SKM-1 (cell line): ENCODE results near the gene ZG16B.
A peak's percentile ranks its signal among the peaks of the same experiment; 100 is the strongest.

Source experiments
- DNase-seq: peaks from one replicate; lab custom pipeline; 2025; ENCODE audit not compliant: unreplicated experiment; lab: John Stamatoyannopoulos, UW

ZG16B gene

DNA sequence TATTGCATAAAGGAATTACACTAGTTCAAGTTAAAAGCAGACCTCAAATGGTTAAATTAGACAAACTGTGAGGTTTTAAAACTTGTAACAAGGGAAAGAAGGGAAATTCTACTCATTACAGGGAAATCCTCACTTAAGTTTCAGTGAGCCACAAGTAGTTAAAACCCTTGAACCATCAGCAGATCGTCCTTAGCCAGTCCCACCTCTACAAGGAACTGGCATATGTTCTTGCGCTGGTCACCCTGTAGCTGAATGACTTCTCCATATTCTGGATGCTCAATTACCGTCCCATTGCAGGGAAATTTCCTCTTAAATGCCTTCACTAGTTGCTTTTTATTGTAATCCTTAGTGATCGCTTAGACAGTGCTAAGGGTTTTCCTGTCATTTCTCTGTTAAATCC lies 7.6 kb upstream of the ZG16B start:
- no peak for DNase-seq

DNA sequence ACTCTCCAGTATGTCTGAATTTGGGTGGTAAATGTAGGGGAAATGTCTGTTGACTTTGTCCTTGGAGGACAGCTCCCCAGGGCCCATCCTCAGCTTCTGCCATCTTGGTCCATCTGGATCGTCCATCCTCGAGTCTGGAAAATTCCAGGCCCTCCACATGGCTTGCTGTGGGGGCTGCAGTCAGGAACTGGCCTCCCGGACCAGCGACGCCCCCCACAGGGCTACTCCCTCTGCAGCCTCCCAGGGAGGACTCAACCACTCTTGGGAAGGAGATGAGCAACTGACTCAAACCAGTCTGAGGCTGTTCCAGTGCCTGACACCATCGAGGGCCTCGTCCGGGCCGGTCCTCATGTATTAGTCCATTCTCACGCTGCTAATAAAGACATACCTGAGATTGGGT lies 5.5 kb upstream of the ZG16B start:
- no peak for DNase-seq

DNA sequence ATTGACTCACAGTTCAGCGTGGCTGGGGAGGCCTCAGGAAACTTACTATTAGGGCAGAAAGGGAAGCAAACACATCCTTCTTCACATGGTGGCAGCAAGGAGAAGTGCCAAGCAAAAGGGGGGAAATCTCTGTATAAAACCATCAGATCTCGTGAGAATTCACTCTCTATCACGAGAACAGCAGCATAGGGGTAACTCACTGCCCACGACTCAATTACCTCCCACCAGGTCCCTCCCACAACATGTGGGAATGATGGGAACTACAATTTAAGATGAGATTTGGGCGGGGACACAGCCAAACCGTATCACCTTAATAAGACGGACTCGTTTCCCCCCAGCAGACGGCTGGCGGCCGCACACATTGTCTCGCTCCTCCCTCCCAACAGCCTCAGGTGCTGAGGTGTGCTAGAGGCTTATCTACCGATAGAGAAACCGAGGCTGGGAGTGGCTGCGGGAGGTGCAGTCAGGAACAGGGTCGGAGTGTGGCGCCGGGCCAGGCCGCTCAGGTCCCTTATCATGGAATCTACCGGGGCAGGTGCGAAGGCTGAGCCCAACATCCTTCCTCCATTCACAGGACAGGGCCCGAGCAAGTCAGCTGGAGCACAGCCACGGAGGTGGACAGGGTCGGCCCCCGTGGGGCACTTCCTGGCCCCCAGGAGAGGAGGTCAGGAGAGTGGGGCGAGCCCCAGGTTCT lies 4.9 kb upstream of the ZG16B start:
- no peak for DNase-seq

DNA sequence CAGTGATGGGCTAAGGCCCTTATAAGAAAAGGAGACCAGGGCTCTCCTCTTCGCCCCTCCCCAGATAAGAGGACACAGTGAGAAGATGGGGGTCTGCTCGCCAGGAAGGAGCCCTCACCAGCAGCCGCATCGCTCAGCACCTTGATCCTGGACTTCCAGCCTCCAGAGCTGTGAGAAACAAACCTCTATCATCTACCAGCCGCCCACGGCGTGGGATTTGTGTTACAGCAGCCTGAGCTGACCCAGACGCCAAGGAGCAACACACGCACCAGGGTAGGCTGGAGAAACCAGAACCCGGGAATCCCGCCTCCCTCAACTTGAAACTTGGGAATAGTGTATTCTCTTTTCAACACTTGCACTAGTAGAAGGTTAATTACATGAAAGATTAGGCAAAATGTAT lies 4.2 kb upstream of the ZG16B start:
- DNase-seq = no peak

DNA sequence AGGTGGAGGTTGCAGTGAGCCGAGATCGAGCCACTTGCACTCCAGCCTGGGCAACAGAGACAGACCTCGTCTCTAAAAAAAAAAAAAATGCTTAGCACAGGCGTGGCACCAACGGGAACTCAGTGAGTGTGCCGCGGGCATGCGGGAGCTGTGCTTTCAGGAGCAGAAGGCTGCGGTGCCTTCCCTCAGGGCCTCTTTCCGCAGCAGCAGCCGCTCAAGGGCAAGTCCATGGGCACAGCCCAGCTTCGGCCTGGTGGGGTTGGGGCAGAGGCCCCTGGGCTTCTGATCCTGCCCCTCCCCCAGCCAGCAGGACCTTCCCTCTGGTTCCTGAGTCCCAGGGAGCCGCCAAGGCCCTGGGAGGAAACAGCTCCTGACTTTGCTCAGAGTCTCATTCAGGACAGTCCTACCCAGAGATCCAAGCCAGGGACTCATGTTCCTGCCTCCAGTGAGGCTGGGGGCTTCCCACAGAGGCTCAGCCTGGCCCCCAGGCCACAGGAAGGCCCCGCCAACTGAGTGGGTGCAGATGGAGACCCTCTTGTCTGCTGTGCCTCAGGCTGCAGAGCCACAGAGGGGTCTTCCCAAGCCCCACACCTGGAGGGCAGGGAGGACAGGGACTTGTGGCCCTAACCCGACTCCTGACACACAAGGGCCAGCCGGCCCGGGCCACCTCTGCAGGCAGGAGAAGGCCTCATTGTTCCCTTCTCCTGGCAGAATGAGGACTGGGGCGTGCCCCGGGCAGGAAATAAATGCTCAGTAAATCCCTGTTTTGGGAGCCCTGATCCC lies 3.3 kb upstream of the ZG16B start:
- DNase-seq = no peak

DNA sequence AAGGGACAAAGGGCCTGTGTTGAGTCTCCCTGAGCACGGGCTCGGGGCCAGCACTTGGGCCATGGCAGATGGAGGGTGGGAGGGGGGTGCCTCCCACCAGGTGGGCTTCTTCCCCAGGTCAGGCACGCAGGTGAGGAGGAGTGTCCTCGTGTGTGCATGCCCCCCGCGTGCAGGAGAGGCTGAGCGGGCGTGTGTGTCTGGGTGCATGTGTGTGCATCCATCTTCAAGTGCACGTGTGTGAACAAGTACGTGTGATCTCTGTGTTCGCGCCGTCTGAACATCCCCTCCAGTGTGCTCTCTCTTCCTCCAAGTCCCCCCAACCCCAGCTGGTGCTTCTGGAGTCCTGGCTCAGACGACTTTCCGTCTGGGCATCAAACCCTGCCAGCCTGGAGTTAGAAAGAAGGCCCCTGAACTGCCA lies 2.7 kb upstream of the ZG16B start:
- no peak for DNase-seq

DNA sequence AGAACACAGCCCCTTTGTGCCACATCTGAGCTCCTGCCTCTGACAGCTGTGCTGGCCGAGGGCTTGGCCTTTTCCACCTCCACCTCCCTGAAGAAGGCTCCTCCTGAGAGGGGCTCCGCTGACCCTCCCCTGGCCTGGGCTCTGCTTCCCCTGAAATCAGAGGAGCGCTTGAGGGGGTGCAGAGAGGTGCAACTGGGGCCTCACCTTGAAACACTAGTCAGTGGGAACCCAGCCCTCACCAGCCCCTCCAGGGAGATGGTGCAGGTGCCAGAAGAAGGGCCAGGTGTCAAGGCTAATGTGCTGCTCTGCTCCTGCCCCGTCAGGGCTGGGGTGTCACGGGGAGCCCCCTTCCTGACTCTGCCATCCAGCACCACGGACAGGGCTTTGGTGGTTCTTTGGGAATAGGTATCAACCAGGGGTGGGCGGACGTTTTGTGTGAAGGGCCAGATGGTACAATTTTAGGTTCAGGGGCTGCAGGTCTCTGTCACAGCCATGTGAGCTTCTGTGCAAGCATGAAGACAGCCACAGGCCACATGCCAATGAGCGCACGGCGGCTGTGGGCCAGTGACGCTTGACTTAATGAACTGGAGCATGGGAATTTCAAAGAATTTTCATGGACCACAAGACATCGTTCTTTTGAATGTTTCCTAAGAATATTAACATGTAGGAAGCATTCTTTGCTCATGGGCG lies 2.1 kb upstream of the ZG16B start:
- DNase-seq = no peak

DNA sequence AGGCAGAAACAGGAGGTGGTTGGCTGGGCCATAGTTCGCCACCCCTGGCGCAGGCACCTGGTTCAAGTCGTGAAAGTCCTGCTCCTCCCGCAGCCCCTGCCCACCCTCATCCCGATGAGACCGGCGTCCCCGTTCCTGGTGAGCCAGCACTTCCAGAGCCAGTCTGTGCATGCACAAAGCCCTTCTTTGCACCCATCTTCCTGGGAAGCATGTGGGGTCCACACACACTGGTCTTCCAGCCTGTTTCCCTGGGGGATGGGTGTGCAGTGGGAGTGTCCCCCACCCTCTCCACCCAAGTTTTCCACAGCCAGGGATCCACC lies 1.6 kb upstream of the ZG16B start:
- DNase-seq = no peak

DNA sequence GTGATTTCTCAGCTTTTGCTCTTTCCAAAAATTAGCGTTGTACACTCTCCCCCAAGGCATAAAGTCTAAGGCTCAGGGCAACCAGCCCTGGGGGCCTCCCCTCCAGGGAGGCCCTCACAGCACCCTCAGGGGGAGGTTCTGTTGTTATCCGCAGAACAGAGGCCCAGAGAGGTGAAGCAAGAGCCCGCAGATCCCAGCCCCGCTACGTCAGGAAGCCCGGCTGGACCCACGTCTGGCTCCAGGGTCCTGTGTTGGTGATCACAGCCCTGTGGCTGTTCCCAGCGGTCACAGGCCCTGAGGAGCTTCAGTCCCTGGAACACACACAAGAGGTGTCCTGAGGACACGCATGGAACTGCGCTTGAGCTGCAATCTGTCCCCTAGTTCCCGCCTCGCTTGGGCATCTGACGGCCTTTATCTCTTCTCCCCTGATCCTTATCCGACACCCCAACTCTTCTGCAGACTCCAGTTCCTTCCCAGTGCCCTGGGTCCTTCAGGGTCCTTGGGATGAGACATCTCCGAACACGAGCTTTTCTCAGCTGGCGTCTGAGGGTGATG lies 1.1 kb upstream of the ZG16B start:
- DNase-seq = no peak

DNA sequence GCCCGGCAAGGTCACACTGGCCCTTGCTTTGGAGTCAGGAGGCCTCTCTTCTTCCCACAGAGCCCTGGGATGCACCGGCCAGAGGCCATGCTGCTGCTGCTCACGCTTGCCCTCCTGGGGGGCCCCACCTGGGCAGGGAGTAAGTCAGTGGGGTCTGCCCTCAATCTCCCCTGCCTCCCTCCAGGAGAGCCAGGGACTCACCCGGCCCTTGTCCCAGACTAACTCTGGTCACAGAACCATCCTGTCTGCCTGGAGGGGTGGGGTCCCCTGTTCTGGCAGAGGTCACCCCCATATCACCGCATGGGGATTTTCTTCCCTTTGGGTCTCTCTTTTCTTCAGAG lies 222 bp downstream of the ZG16B start:
- DNase-seq = no peak

DNA sequence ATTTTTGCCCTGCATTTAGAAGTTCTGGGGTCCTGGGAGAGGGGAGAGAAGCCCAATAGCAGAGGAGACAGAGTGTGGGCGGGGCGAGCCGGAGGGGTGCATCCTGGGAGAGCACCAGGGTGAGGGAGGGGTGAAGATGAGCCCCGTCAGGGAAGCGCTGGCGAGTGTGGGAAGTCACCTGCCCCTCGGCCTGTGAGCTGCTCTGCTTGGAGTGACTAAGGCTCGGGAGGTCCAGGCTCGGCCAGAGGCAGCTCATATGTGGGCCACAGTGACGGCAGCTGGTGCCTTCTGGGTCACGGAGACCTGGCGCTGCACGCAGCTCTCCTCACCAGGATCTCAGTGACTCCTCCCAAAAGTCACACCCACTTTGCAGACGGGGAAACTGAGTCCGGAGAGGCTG lies 1.1 kb downstream of the ZG16B start:
- no peak for DNase-seq

DNA sequence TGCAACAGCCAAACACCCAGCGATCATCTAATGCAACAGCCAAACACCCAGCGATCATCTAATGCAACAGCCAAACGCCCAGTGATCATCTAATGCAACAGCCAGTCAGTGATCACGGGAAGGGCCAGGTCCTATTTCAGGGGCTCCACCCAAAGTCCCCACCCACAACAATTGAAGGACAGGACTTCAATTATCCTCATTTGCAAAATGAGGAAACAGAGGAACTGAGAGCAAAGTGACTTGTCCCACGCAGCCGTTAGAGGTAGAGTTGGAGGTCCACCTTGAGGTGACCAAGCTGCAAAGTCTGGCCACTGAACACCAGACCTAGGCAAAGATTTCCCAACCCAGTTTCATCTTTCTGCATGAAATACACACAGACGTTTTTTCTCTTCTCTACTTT lies 3.7 kb downstream of the ZG16B start:
- no peak for DNase-seq

DNA sequence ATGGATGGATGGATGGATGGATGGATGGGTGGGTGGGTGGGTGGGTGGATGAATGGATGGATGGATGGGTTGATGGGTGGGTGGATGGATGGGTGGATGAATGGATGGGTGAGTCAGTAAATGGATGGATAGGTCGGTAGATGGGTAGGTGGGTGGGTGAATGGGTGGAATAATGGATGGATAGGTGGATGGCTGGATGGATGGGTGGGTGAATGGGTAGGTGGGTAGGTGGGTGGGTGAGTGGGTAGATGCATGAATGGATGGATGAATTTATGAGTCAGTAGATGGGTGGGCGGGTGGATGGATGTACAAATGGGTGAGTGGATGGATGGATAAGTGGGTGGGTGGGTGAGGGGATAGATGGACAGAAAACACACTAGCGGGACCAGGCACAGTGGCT lies 4.9 kb downstream of the ZG16B start:
- no peak for DNase-seq

DNA sequence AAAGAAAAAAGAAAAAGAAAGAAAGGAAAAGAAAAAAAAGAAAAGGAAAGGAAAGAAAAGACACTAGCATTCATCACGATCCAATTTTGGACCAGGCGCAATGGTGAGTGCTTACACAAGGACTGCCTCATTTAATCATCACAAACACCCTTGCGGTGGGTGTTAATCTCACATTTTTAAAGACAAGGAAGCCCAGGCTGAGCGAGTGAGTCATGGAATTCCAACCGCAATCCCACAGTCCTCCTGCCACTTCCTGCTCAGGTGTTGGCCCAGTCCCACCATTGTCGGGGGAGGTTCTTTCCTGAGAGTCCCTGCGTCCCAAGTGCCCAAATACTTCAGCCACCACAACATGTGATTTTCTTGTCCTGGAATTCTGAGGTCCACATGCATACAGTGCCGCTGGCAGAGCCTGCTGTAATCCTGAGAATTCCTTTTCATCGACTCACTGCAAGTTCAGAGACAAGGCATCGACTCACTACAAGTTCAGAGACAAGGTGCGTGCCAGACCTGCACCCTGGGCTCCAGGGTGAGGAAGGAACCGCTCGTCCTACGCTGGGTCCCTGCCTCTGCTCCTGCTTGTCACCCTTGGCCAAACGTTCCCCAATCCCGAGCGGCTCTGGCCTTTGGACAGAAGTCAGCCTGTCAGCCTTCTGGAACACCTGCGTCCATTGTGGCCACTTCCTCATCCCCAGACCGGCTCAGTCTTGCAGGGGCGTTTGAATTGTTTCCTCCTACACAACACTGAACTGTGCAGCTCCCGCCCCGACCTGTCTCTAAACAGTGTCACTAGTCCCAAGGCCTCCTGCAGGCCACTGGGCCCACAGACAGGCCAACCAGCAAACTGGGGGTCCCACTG lies 5.8 kb downstream of the ZG16B start:
- DNase-seq = no peak

DNA sequence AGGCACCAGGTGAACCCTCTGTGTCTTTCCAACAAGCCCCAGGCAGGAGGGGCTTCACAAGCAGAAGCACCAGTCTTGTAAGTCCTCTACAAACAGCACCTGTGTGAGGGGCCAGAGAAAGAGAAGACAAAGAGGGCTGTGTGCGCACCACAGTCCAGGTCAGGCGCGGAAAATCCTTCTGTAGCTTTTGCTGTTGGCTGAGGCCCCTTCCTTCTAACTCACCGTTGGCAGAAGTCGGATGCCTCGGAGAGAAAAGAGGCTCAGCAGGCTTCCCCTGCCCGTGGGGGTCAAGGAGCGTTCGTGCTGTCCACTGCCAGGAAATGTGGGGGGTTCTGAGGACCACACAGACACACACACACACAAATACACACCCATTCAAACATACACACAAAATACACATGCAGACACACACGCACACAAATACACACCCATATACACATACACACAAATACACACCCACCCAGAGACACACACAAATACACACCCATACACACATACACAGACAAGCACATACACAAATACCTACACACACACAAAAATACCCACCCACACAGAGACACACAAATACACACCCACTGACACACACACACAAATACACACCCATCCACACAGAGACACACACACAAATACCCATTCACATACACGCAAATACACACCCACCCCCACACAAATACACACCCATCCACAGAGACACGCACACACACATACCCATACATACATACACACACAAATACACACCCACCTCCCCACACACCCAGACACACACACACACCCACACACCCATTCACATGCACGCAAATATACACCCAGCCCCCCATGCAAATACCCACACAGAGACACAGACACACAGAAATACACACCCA lies 6.8 kb downstream of the ZG16B start:
- DNase-seq = no peak

DNA sequence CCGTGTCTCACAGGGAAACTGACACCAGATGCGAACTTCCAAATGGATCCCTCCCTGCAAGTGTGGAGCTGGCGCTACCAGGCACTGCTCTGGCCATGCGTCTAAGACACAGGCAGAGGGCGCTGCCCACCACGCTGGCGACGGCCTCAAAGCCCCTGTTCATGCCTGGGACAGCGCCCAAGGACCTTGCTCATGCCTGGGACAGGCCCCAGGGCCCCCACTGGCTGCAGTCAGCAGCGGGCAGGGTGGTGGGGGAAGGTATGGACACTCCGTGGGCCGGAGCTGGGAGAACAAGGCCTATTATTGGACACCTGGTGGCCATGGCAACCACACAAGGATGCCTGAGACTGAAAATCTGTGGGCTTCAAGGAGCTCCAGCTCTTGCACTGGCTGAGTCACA lies 8.8 kb downstream of the ZG16B start:
- peak; percentile 14 for DNase-seq

DNA sequence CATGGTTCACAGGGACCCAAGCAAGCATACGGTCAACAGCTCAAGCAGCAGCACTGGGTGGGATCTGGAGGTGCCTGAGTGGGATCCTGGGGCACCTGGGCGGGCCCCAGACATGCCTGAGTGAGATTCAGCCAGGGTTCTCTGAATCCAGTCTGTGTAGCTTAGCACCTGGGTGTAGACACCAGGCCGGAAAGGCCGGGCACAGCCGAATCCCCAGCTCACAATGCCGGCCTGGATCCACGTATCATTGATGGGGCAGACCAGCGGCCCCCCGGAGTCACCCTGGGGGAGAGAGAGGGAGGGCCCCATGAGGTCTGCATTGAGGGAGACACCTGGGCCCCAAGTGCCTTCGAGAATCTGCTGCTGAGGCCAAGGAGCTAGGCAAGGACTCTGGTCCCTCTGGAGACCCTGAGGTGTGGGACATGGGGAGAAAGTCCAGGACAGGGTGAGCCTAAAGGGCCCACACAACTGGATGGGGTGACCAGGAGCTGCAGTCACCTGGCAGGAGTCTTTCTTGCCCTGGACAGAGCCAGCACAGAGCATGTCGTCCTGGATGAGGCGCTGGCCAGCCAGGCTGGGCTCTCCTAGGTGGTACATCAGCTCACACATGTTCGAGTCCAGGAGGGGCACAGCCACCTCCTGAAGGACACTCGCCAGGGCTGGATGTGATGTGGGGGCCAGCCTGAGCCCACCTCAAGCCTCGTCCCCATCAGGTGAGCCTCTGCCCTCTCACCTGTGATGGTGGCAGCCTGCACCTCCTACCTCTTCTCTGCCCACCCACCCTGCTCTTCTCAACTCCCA lies 9.7 kb downstream of the ZG16B start:
- DNase-seq = no peak

DNA sequence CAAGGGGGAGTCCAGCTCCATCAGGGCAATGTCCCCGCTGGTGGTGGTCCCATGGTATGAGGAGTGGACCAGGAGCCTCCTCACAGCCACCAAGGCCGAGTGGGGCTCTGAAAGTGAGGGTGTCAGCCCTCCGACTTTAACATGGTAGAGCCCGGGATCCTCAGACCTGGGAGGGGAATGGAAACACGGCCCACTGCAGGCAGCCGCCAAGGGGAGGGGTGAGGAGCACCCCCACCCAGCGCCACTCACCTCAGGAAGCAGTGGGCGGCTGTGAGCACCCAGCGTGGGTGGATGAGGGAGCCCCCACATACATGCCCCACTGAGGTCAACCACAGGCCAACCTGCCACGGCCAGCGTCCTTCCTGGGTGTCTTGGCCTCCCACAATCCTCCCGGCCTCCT lies 10.8 kb downstream of the ZG16B start:
- DNase-seq = no peak

DNA sequence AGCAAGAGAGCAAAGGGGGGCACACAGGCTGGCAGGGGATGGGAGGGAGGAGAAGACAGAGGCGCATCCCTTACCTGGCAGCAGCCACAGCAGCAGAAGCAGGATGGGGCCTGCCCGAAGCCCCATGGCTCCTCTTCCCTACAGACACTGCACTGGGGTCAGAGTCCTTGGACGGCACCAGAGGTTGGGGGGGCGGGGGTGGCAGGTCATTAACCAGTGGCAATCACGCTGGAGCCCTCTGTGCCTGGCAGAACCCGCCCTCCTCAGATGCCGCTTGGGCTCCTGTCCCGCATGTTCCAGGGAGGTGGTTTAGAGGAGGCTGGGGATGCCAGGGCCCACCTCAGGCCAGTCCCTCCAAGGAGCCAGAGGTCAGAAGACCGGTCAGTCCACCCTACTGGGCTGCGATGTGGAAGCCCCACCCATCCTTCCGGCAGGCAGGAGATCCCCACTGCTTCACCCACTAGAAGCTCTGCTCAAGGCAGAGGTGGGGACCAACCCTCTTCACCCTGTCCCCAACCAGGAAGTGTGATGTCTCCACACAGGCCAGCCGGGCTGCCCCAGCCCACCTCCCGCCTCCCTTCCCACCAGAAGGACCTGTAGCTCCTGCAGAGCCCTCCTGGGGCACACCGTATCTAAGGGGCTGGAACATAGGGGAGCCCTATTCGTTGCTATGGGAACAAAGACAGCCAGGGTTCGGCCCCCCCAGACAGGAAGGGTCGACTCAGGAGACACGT lies 11.7 kb downstream of the ZG16B start:
- DNase-seq = no peak
